ENCODE data around the gene TOP3B. TPM values are rescaled to one million over a fixed set of nuclear protein-coding genes. Genes with fewer than 3 reads are reported as not detected.
A peak's percentile ranks its signal among the peaks of the same experiment; 100 is the strongest.

Gene TOP3B
- total RNA-seq, 1 experiment from 2014 or later, result 24.9 TPM

- DNase-seq (ENCODE audit: low read depth, low spot score), result peak; percentile 77
- in situ Hi-C loops (cut with HindIII; ENCODE audit: low pct_unique_long_range_greater_than_20kb, low sequenced_read_pairs), result no loop called here
Measured at GRCh38 chr22:21952586-21953571, 29.7 kb downstream of the TOP3B start, which contains the start of gene PPM1F. TSS of gene PPM1F (minus strand) at chr22:21952848. CDS start at chr22:21946048, 6,800 bp downstream.

GRCh38 chr22:21951931-21952465 lies 30.6 kb downstream of the TOP3B start:
- no peak for DNase-seq (ENCODE audit: low read depth, low spot score)
- in situ Hi-C loops (cut with HindIII; ENCODE audit: low pct_unique_long_range_greater_than_20kb, low sequenced_read_pairs), result no loop called here

GRCh38 chr22:21951062-21951461 lies 31.5 kb downstream of the TOP3B start:
- in situ Hi-C loops (cut with HindIII; ENCODE audit: low pct_unique_long_range_greater_than_20kb, low sequenced_read_pairs), result no loop called here
- DNase-seq (ENCODE audit: low read depth, low spot score), result no peak

- in situ Hi-C loops (cut with HindIII; ENCODE audit: low pct_unique_long_range_greater_than_20kb, low sequenced_read_pairs), result loop anchor here (25.0 kb wide), 2 partner anchors 138 to 238 kb away; no protein-coding TSS in a partner anchor
- no peak for DNase-seq (ENCODE audit: low read depth, low spot score)
Measured at GRCh38 chr22:21949948-21950347, 32.6 kb downstream of the TOP3B start.

GRCh38 chr22:21949569-21949918 lies 33.0 kb downstream of the TOP3B start:
- in situ Hi-C loops (cut with HindIII; ENCODE audit: low pct_unique_long_range_greater_than_20kb, low sequenced_read_pairs), result loop anchor here (25.0 kb wide), 2 partner anchors 137 to 237 kb away; no protein-coding TSS in a partner anchor
- DNase-seq (ENCODE audit: low read depth, low spot score), result no peak

GRCh38 chr22:21948824-21949568 lies 33.6 kb downstream of the TOP3B start:
- in situ Hi-C loops (cut with HindIII; ENCODE audit: low pct_unique_long_range_greater_than_20kb, low sequenced_read_pairs), result loop anchor here (25.0 kb wide), 2 partner anchors 137 to 237 kb away; no protein-coding TSS in a partner anchor
- DNase-seq (ENCODE audit: low read depth, low spot score), result no peak

- in situ Hi-C loops (cut with HindIII; ENCODE audit: low pct_unique_long_range_greater_than_20kb, low sequenced_read_pairs), result loop anchor here (25.0 kb wide), 2 partner anchors 136 to 236 kb away; no protein-coding TSS in a partner anchor
- DNase-seq (ENCODE audit: low read depth, low spot score), result no peak
Measured at GRCh38 chr22:21948390-21948789, 34.2 kb downstream of the TOP3B start.

GRCh38 chr22:21947040-21948014 lies 35.3 kb downstream of the TOP3B start:
- peak; percentile 53 for DNase-seq (ENCODE audit: low read depth, low spot score)
- in situ Hi-C loops (cut with HindIII; ENCODE audit: low pct_unique_long_range_greater_than_20kb, low sequenced_read_pairs), result loop anchor here (25.0 kb wide), 2 partner anchors 135 to 235 kb away; no protein-coding TSS in a partner anchor

- no peak for DNase-seq (ENCODE audit: low read depth, low spot score)
- in situ Hi-C loops (cut with HindIII; ENCODE audit: low pct_unique_long_range_greater_than_20kb, low sequenced_read_pairs), result loop anchor here (25.0 kb wide), 2 partner anchors 134 to 234 kb away; no protein-coding TSS in a partner anchor
Measured at GRCh38 chr22:21946262-21946925, 36.2 kb downstream of the TOP3B start.

GRCh38 chr22:21945453-21946261 lies 36.9 kb downstream of the TOP3B start:
- DNase-seq (ENCODE audit: low read depth, low spot score), result no peak
- in situ Hi-C loops (cut with HindIII; ENCODE audit: low pct_unique_long_range_greater_than_20kb, low sequenced_read_pairs), result loop anchor here (25.0 kb wide), 2 partner anchors 133 to 233 kb away; no protein-coding TSS in a partner anchor

GRCh38 chr22:21944871-21945270 lies 37.7 kb downstream of the TOP3B start:
- in situ Hi-C loops (cut with HindIII; ENCODE audit: low pct_unique_long_range_greater_than_20kb, low sequenced_read_pairs), result loop anchor here (25.0 kb wide), 2 partner anchors 133 to 233 kb away; no protein-coding TSS in a partner anchor
- DNase-seq (ENCODE audit: low read depth, low spot score), result no peak

- in situ Hi-C loops (cut with HindIII; ENCODE audit: low pct_unique_long_range_greater_than_20kb, low sequenced_read_pairs), result loop anchor here (25.0 kb wide), 2 partner anchors 132 to 232 kb away; no protein-coding TSS in a partner anchor
- DNase-seq (ENCODE audit: low read depth, low spot score), result no peak
Measured at GRCh38 chr22:21943571-21944448, 38.8 kb downstream of the TOP3B start.

- in situ Hi-C loops (cut with HindIII; ENCODE audit: low pct_unique_long_range_greater_than_20kb, low sequenced_read_pairs), result loop anchor here (25.0 kb wide), 2 partner anchors 130 to 230 kb away; no protein-coding TSS in a partner anchor
- DNase-seq (ENCODE audit: low read depth, low spot score), result no peak
Measured at GRCh38 chr22:21942407-21943343, 39.9 kb downstream of the TOP3B start.
